Cardiac septum (tissue), 1 donor: Measurements from ENCODE around the gene ZMYND11. TPM values are rescaled to one million over a fixed set of nuclear protein-coding genes. Genes with fewer than 3 reads are reported as not detected.
"Not testable (repeated sequence)": the region's sequence is repeated elsewhere in the genome, so short reads cannot be mapped to it uniquely, and the experiment has no call there.

Experiments used
- DNase-seq: peaks from one replicate; pipeline ENCODE4 v3.0.0-alpha.2; 2020; ENCODE audit warnings: low spot score
- intact Hi-C: fragments of 100-400 bp; cut with DNase I; formaldehyde crosslinking; loops from one replicate; pipeline ENCODE4 v1.14.0; 2022
- total RNA-seq: library from RNA; stranded (reverse); fragmentation: NEBNext Ultra II Directional; extraction: Animal tissue kit (Norgen Biotek cat#: 25700); gene quantifications from one replicate; pipeline ENCODE4 v1.2.1, GENCODE V29; 2021
- donor health status: DM: no; HTN: no; CAD: no.

ZMYND11 gene
- total RNA-seq, 1 donor from 2014 or later = 90.6 TPM

GRCh38 chr10:299512-299911 is 164.3 kb downstream of the ZMYND11 start:
- DNase-seq = no peak
- intact Hi-C loops = no loop called here

GRCh38 chr10:299969-300368 is 164.7 kb downstream of the ZMYND11 start:
- intact Hi-C loops = no loop called here
- no peak for DNase-seq

- DNase-seq, intact Hi-C loops: not testable (repeated sequence)
Measured at GRCh38 chr10:300580-300979, 165.3 kb downstream of the ZMYND11 start.

- intact Hi-C loops = no loop called here
- no peak for DNase-seq
Measured at GRCh38 chr10:301536-301935, 166.3 kb downstream of the ZMYND11 start.

Other genes starting within 250 kb of the ZMYND11 start
- gene TUBB8, start 86.2 kb upstream of the ZMYND11 start, total RNA-seq = not detected